K562 (cell line): ENCODE data around the gene CCDC148.

ENCODE experiments used
- CHD2 ChIP-seq: IDR thresholded peaks from 2 replicates; pipeline ENCODE4 v1.6.1; 2011; ENCODE audit warnings: low read depth, low read length
- CTBP1 ChIP-seq: fragments of 450-650 bp; IDR thresholded peaks from 2 replicates; pipeline ENCODE4 v1.6.1; 2016; ENCODE audit warnings: borderline replicate concordance
- CTCF ChIP-seq, 3 experiments: IDR thresholded peaks in 2 of 3; conservative IDR thresholded peaks in 1 of 3; 2 replicates each; pipeline ENCODE4 v1.5.1; 2011 to 2012; ENCODE audit warnings: low read length in 3 of 3, mild to moderate bottlenecking in 3 of 3, control low read depth in 2 of 3, improper control_type of control experiment in 1 of 3, inconsistent platforms in 1 of 3, low read depth in 1 of 3, mixed read lengths in 1 of 3, moderate library complexity in 1 of 3; ENCODE audit not compliant: insufficient read depth in 2 of 3
- EZH2 ChIP-seq: IDR thresholded peaks from 2 replicates; pipeline ENCODE4 v1.6.1; 2012; ENCODE audit warnings: low read depth, mild to moderate bottlenecking, inconsistent platforms, low read length, borderline replicate concordance
- NR2F6 ChIP-seq: fragments of 450-650 bp; formaldehyde crosslinking; IDR thresholded peaks from 2 replicates; pipeline ENCODE4 v1.4.0; 2020; ENCODE audit warnings: mild to moderate bottlenecking
- PTBP1 ChIP-seq: fragments of 200-400 bp; formaldehyde crosslinking; IDR thresholded peaks from 2 replicates; pipeline ENCODE4 v1.6.1; 2017; ENCODE audit warnings: low read depth, low read length
- SP1 ChIP-seq: sonication (generic); formaldehyde crosslinking; IDR thresholded peaks from 2 replicates; pipeline ENCODE4 v1.8.1; 2022; ENCODE audit warnings: mild to moderate bottlenecking, missing genetic modification reagents
- STAG1 ChIP-seq: sonication (generic); formaldehyde crosslinking; IDR thresholded peaks from 2 replicates; pipeline ENCODE4 v1.5.0; 2020; ENCODE audit warnings: missing genetic modification reagents, borderline replicate concordance
- YBX1 ChIP-seq: fragments of 450-650 bp; IDR thresholded peaks from 2 replicates; pipeline ENCODE4 v1.7.1; 2016; ENCODE audit warnings: mild to moderate bottlenecking
- ZBTB7A ChIP-seq: IDR thresholded peaks from 2 replicates; pipeline ENCODE4 v1.6.1; 2011; ENCODE audit warnings: low read depth, mild to moderate bottlenecking, low read length, moderate library complexity, borderline replicate concordance; ENCODE audit not compliant: control insufficient read depth
- ZNF431 ChIP-seq: sonication (generic); formaldehyde crosslinking; IDR thresholded peaks from 2 replicates; pipeline ENCODE4 v1.8.0; 2022; ENCODE audit warnings: mild to moderate bottlenecking, missing genetic modification reagents
- ZSCAN29 ChIP-seq: fragments of 450-650 bp; IDR thresholded peaks from 2 replicates; pipeline ENCODE4 v1.6.1; 2017

- TF ChIP-seq EZH2 = no peak
- TF ChIP-seq NR2F6 (CRISPR knock-in tag) = no peak
- no peak for TF ChIP-seq SP1 (CRISPR knock-in tag)
- no peak for TF ChIP-seq ZSCAN29
- no peak for TF ChIP-seq CTCF (IDR thresholded peaks at IDR 0.05 in 2 of 3, conservative IDR thresholded peaks at IDR 0.05 in 1 of 3; ENCODE audit: insufficient read depth in 2 of 3, low read depth in 1 of 3, low read length in 3 of 3)
- TF ChIP-seq PTBP1 = no peak
- no peak for TF ChIP-seq ZNF431 (CRISPR knock-in tag)
- TF ChIP-seq YBX1 = no peak
- TF ChIP-seq CTBP1 = no peak
- no peak for TF ChIP-seq CHD2
- TF ChIP-seq STAG1 (CRISPR knock-in tag) = no peak
- no peak for TF ChIP-seq ZBTB7A
Observed at GRCh38 chr2:158394453-158394852, 62.1 kb downstream of the CCDC148 start.
